ENCODE results near the gene TNFRSF1B. TPM values are rescaled to one million over a fixed set of nuclear protein-coding genes. Genes with fewer than 3 reads are reported as not detected.

TNFRSF1B gene
- total RNA-seq, 1 donor from 2014 or later = 1.3 TPM

- no peak for DNase-seq (ENCODE audit: low read depth)
Measured at GRCh38 chr1:12189328-12189682, 22.5 kb downstream of the TNFRSF1B start.

- DNase-seq (ENCODE audit: low read depth) = no peak
Measured at GRCh38 chr1:12191242-12192032, 24.6 kb downstream of the TNFRSF1B start.

GRCh38 chr1:12194666-12195216, 27.9 kb downstream of the TNFRSF1B start:
- no peak for DNase-seq (ENCODE audit: low read depth)

- DNase-seq (ENCODE audit: low read depth) = no peak
Measured at GRCh38 chr1:12195416-12195815, 28.6 kb downstream of the TNFRSF1B start.

GRCh38 chr1:12196641-12197482, 30.1 kb downstream of the TNFRSF1B start:
- no peak for DNase-seq (ENCODE audit: low read depth)

- DNase-seq (ENCODE audit: low read depth) = no peak
Measured at GRCh38 chr1:12197483-12197880, 30.7 kb downstream of the TNFRSF1B start.

- no peak for DNase-seq (ENCODE audit: low read depth)
Measured at GRCh38 chr1:12200208-12200607, 33.4 kb downstream of the TNFRSF1B start.

GRCh38 chr1:12201352-12202189, 34.8 kb downstream of the TNFRSF1B start:
- peak; percentile 19 for DNase-seq (ENCODE audit: low read depth)

- no peak for DNase-seq (ENCODE audit: low read depth)
Measured at GRCh38 chr1:12202190-12202497, 35.4 kb downstream of the TNFRSF1B start.

GRCh38 chr1:12202577-12202976, 35.8 kb downstream of the TNFRSF1B start:
- no peak for DNase-seq (ENCODE audit: low read depth)

GRCh38 chr1:12203216-12204007, 36.6 kb downstream of the TNFRSF1B start:
- no peak for DNase-seq (ENCODE audit: low read depth)

GRCh38 chr1:12204140-12204539, 37.3 kb downstream of the TNFRSF1B start:
- no peak for DNase-seq (ENCODE audit: low read depth)

GRCh38 chr1:12204754-12205658, 38.2 kb downstream of the TNFRSF1B start:
- DNase-seq (ENCODE audit: low read depth) = no peak

GRCh38 chr1:12206238-12206637, 39.4 kb downstream of the TNFRSF1B start:
- DNase-seq (ENCODE audit: low read depth) = no peak

- DNase-seq (ENCODE audit: low read depth) = no peak
Measured at GRCh38 chr1:12206792-12207424, 40.1 kb downstream of the TNFRSF1B start.

- no peak for DNase-seq (ENCODE audit: low read depth)
Measured at GRCh38 chr1:12208271-12208670, 41.5 kb downstream of the TNFRSF1B start.

GRCh38 chr1:12208764-12209494, 42.1 kb downstream of the TNFRSF1B start:
- peak; percentile 82 for DNase-seq (ENCODE audit: low read depth)

GRCh38 chr1:12209495-12209832, 42.7 kb downstream of the TNFRSF1B start:
- DNase-seq (ENCODE audit: low read depth) = no peak
